Muscle of leg (tissue), 11 donors: ENCODE results near the gene NEGR1. TPM values are rescaled to one million over a fixed set of nuclear protein-coding genes. Genes with fewer than 3 reads are reported as not detected.
A peak's percentile ranks its signal among the peaks of the same experiment; 100 is the strongest.

Experiments
- DNase-seq: peaks from one replicate; pipeline ENCODE4 v3.0.0; 2013
- H3K27ac ChIP-seq: one replicate; pipeline ENCODE4 v1.5.1; 2013; ENCODE audit warnings: mild to moderate bottlenecking, low read length, control low read depth
- H3K27me3 ChIP-seq: one replicate; pipeline ENCODE4 v1.6.1; 2013; ENCODE audit warnings: low read length; ENCODE audit not compliant: control insufficient read depth, insufficient read depth
- H3K36me3 ChIP-seq: one replicate; pipeline ENCODE4 v1.6.1; 2013; ENCODE audit warnings: low read length; ENCODE audit not compliant: control insufficient read depth, insufficient read depth
- H3K4me1 ChIP-seq: one replicate; pipeline ENCODE4 v1.6.1; 2013; ENCODE audit warnings: low read length; ENCODE audit not compliant: control insufficient read depth, insufficient read depth
- H3K4me3 ChIP-seq: one replicate; pipeline ENCODE4 v1.5.1; 2013; ENCODE audit warnings: low read length, control low read depth
- H3K9me3 ChIP-seq: replicated peaks from 2 replicates; pipeline ENCODE4 v1.6.1; 2013; ENCODE audit warnings: low read depth, low read length; ENCODE audit not compliant: control insufficient read depth
- WGBS: methylation state at CpG from one replicate; pipeline ENCODE4 v1.1.5; 2013; ENCODE audit warnings: missing lambda C conversion rate; ENCODE audit not compliant: insufficient coverage; 5-methylcytosine and 5-hydroxymethylcytosine counted together
- polyA plus RNA-seq, 8 donors: library from polyadenylated mRNA; unstranded; fragments of 120-200 nt; gene quantifications; one replicate each; pipeline versions ENCODE4 v1.2.1 to v1.2.3, GENCODE V29; 2013; ENCODE audit warnings: inconsistent platforms in 1 of 8, low replicate concordance in 1 of 8; ENCODE audit not compliant: insufficient read length in 8 of 8, insufficient read depth in 1 of 8
- total RNA-seq: library from RNA; stranded (reverse); fragments of 120-200 nt; gene quantifications from one replicate; pipeline ENCODE4 v1.2.4, GENCODE V29; 2013

NEGR1 gene
- total and polyA plus RNA-seq, 9 donors: 15.5 to 24.1 (median 22.1) TPM

- WGBS: no CpG with 5 or more reads among the region's 2 CpGs
- Histone ChIP-seq H3K27me3 (no peaks in the 10 kb centered on the region), H3K9me3 (no peaks in the 10 kb centered on the region), H3K36me3 (no peaks in the 10 kb centered on the region), H3K27ac (no peak overlapping the region), H3K4me1 (no peaks in the 10 kb centered on the region), H3K4me3 (no peak overlapping the region)
- DNase-seq: no peak
Observed at GRCh38 chr1:71645015-71645414, 637.3 kb downstream of the NEGR1 start.

GRCh38 chr1:71641903-71642302, 640.4 kb downstream of the NEGR1 start:
- Histone ChIP-seq H3K36me3 (no peaks in the 10 kb centered on the region), H3K4me1 (no peaks in the 10 kb centered on the region), H3K27me3 (no peaks in the 10 kb centered on the region), H3K9me3 (no peaks in the 10 kb centered on the region), H3K27ac (no peak overlapping the region), H3K4me3 (no peak overlapping the region)
- DNase-seq: no peak
- WGBS: 80% methylated on average over 1 of the region's 3 CpGs

GRCh38 chr1:71640998-71641397, 641.3 kb downstream of the NEGR1 start:
- H3K27ac ChIP-seq: no peak overlapping the region
- no peaks in the 10 kb centered on the region for H3K27me3 ChIP-seq
- no peak overlapping the region for H3K4me3 ChIP-seq
- 93% methylated on average over 3 of the region's 5 CpGs for WGBS
- no peaks in the 10 kb centered on the region for H3K36me3 ChIP-seq
- no peak for DNase-seq
- H3K4me1 ChIP-seq: no peaks in the 10 kb centered on the region
- no peaks in the 10 kb centered on the region for H3K9me3 ChIP-seq

GRCh38 chr1:71640116-71640515, 642.2 kb downstream of the NEGR1 start:
- Histone ChIP-seq H3K27ac (peak overlapping the region; percentile 68), H3K9me3 (peaks cover 5% of the 10 kb centered on the region), H3K4me3 (no peak overlapping the region), H3K27me3 (no peaks in the 10 kb centered on the region), H3K4me1 (no peaks in the 10 kb centered on the region), H3K36me3 (no peaks in the 10 kb centered on the region)
- peak; percentile 93 for DNase-seq
- no CpG with 5 or more reads among the region's 3 CpGs for WGBS

- DNase-seq: no peak
- H3K27me3 ChIP-seq: no peaks in the 10 kb centered on the region
- no peaks in the 10 kb centered on the region for H3K4me1 ChIP-seq
- H3K36me3 ChIP-seq: no peaks in the 10 kb centered on the region
- no peak overlapping the region for H3K4me3 ChIP-seq
- WGBS: no CpG with 5 or more reads among the region's 4 CpGs
- no peak overlapping the region for H3K27ac ChIP-seq
- H3K9me3 ChIP-seq: peaks cover 5% of the 10 kb centered on the region
Observed at GRCh38 chr1:71638081-71638766, 644.1 kb downstream of the NEGR1 start.

- H3K4me1 ChIP-seq: no peaks in the 10 kb centered on the region
- WGBS: 85% methylated on average over 1 of the region's 2 CpGs
- H3K27me3 ChIP-seq: no peaks in the 10 kb centered on the region
- no peak overlapping the region for H3K27ac ChIP-seq
- peaks cover 5% of the 10 kb centered on the region for H3K9me3 ChIP-seq
- no peak for DNase-seq
- no peaks in the 10 kb centered on the region for H3K36me3 ChIP-seq
- H3K4me3 ChIP-seq: no peak overlapping the region
Observed at GRCh38 chr1:71635568-71635967, 646.8 kb downstream of the NEGR1 start.

- H3K4me1 ChIP-seq: no peaks in the 10 kb centered on the region
- H3K27ac ChIP-seq: no peak overlapping the region
- DNase-seq: no peak
- peaks cover 5% of the 10 kb centered on the region for H3K9me3 ChIP-seq
- H3K4me3 ChIP-seq: no peak overlapping the region
- no peaks in the 10 kb centered on the region for H3K36me3 ChIP-seq
- no peaks in the 10 kb centered on the region for H3K27me3 ChIP-seq
Observed at GRCh38 chr1:71634159-71634558, 648.2 kb downstream of the NEGR1 start.

GRCh38 chr1:71630073-71630472, 652.3 kb downstream of the NEGR1 start:
- no CpG with 5 or more reads among the region's 1 CpG for WGBS
- Histone ChIP-seq H3K27ac (no peak overlapping the region), H3K4me1 (no peaks in the 10 kb centered on the region), H3K36me3 (no peaks in the 10 kb centered on the region), H3K27me3 (no peaks in the 10 kb centered on the region), H3K9me3 (peaks cover under 1% of the 10 kb centered on the region), H3K4me3 (no peak overlapping the region)
- DNase-seq: no peak

- no peaks in the 10 kb centered on the region for H3K9me3 ChIP-seq
- no peaks in the 10 kb centered on the region for H3K4me1 ChIP-seq
- no peak overlapping the region for H3K27ac ChIP-seq
- DNase-seq: no peak
- no peak overlapping the region for H3K4me3 ChIP-seq
- H3K27me3 ChIP-seq: no peaks in the 10 kb centered on the region
- H3K36me3 ChIP-seq: no peaks in the 10 kb centered on the region
Observed at GRCh38 chr1:71625004-71625403, 657.3 kb downstream of the NEGR1 start.

- Histone ChIP-seq H3K9me3 (no peaks in the 10 kb centered on the region), H3K27me3 (no peaks in the 10 kb centered on the region), H3K36me3 (no peaks in the 10 kb centered on the region), H3K4me3 (no peak overlapping the region), H3K4me1 (no peaks in the 10 kb centered on the region), H3K27ac (no peak overlapping the region)
- no peak for DNase-seq
- WGBS: no CpG with 5 or more reads among the region's 1 CpG
Observed at GRCh38 chr1:71623888-71624287, 658.5 kb downstream of the NEGR1 start.

GRCh38 chr1:71621785-71622184, 660.6 kb downstream of the NEGR1 start:
- no peak for DNase-seq
- 100% methylated on average over 1 of the region's 1 CpG for WGBS
- Histone ChIP-seq H3K36me3 (no peaks in the 10 kb centered on the region), H3K4me3 (no peak overlapping the region), H3K4me1 (no peaks in the 10 kb centered on the region), H3K27me3 (no peaks in the 10 kb centered on the region), H3K9me3 (no peaks in the 10 kb centered on the region), H3K27ac (no peak overlapping the region)
